ENCODE data around the gene OR2AG2.

OR2AG2 gene

GRCh38 chr11:6757373-6757967 is 14.3 kb downstream of the OR2AG2 start:
- DNase-seq (ENCODE audit: extremely low spot score), result peak; percentile 55
- CTCF ChIA-PET, result interaction anchor here (0.5 to 4.7 kb wide), 6 partner anchors 11 to 408 kb away, joined by 3 to 41 read pairs (median 4); no protein-coding TSS in a partner anchor
- POLR2A ChIA-PET, result no interaction called here
- TF ChIP-seq LEF1 (IDR thresholded peaks at IDR 0.05; ENCODE audit: borderline replicate concordance) (no peak), TARDBP (IDR thresholded peaks at IDR 0.05) (no peak), L3MBTL2 (conservative IDR thresholded peaks at IDR 0.05) (no peak), BHLHE40 (IDR thresholded peaks at IDR 0.05; ENCODE audit: borderline replicate concordance) (no peak), PKNOX1 (IDR thresholded peaks at IDR 0.05) (no peak), ZNF384 (IDR thresholded peaks at IDR 0.05) (no peak), FOXM1 (IDR thresholded peaks at IDR 0.05; ENCODE audit: borderline replicate concordance) (no peak), ARNT (IDR thresholded peaks at IDR 0.05) (no peak), HDGF (IDR thresholded peaks at IDR 0.05; ENCODE audit: borderline replicate concordance) (no peak), CTBP1 (IDR thresholded peaks at IDR 0.05; ENCODE audit: borderline replicate concordance) (no peak), FOXA1 (IDR thresholded peaks at IDR 0.05) (no peak)

GRCh38 chr11:6755953-6756347 is 15.8 kb downstream of the OR2AG2 start:
- no peak for DNase-seq (ENCODE audit: extremely low spot score)
- TF ChIP-seq FOXM1 (IDR thresholded peaks at IDR 0.05; ENCODE audit: borderline replicate concordance) (no peak), CTBP1 (IDR thresholded peaks at IDR 0.05; ENCODE audit: borderline replicate concordance) (no peak), TARDBP (IDR thresholded peaks at IDR 0.05) (no peak)
- CTCF ChIA-PET, result interaction anchor here (0.6 to 4.7 kb wide), 6 partner anchors 9 to 341 kb away, joined by 3 to 41 read pairs (median 4); no protein-coding TSS in a partner anchor
- POLR2A ChIA-PET, result no interaction called here

DNA sequence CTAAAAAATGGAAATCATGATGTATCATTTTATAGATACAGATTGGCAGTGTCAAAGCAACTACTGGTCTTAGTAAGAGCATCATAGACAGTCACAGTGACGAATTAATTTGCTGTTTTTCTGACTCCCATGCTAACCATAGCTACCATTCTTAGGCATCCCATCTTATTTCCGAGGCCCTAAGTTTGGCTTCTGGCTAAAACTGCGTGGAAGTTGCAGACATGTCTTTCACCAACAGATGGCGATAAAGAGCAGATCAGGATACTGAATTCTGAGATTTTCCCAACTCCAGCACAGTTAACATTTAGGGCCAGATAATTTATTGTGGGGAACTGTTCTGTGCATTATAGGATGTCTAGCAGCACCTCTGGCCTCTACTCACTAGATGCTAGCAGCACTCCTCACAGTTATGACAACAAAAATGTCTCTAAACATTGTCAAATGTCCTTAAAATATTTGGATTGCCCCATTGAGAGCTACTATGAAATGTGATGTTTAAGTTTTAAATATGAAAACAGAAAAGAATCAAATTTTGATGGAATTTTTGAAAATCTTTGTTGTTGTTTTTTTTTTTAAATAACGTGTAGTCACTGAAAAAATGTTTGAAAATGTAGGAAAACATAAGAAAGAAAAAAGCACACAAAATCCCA is 16.3 kb downstream of the OR2AG2 start:
- ChIA-PET CTCF (interaction anchor here (0.6 to 4.7 kb wide), 14 partner anchors 10 to 376 kb away, joined by 3 to 41 read pairs (median 4); no protein-coding TSS in a partner anchor), POLR2A (no interaction called here)
- TF ChIP-seq FOXA1 (IDR thresholded peaks at IDR 0.05), result no peak
- no peak for TF ChIP-seq PKNOX1 (IDR thresholded peaks at IDR 0.05)
- no peak for TF ChIP-seq FOXM1 (IDR thresholded peaks at IDR 0.05; ENCODE audit: borderline replicate concordance)
- TF ChIP-seq ZNF384 (IDR thresholded peaks at IDR 0.05), result no peak
- TF ChIP-seq SP1 (IDR thresholded peaks at IDR 0.05), result no peak
- TF ChIP-seq NFRKB (IDR thresholded peaks at IDR 0.05), result no peak
- no peak for TF ChIP-seq LEF1 (IDR thresholded peaks at IDR 0.05; ENCODE audit: borderline replicate concordance)
- no peak for TF ChIP-seq FOXK2 (IDR thresholded peaks at IDR 0.05)
- TF ChIP-seq TARDBP (IDR thresholded peaks at IDR 0.05), result no peak
- DNase-seq (ENCODE audit: extremely low spot score), result peak; percentile 67

DNA sequence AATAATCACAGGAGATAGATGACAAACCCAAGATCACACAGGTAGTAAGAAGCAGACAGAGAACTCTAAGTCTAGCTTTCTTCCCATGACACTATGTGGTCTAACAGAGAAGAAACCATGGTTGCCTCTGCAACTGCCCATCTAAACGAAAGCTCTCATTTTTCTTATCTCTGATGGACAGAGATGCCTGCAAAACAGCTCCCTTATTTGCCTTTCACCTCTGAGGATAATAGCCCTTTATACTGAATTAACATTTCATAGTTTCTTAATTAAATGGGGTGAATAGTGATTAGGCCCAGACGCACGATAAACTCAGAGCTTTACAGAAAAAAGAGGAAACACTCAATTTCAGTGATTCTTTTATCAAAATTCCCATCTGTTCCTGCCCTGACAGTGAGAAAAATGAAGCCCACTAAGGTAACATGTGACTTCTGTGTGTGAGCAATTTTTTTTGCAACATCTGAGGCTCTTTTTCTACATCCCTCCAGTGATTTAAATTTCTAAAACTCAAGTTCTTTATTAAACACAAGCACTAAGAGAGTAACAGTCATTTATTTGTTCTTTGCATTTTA is 24.6 kb downstream of the OR2AG2 start:
- ChIA-PET POLR2A (no interaction called here), CTCF (interaction anchor here (0.9 to 1.3 kb wide), 2 partner anchors 10 to 306 kb away, joined by 3 read pairs; no protein-coding TSS in a partner anchor)
- no peak for TF ChIP-seq FOXK2 (IDR thresholded peaks at IDR 0.05)
- DNase-seq (ENCODE audit: extremely low spot score), result no peak

DNA sequence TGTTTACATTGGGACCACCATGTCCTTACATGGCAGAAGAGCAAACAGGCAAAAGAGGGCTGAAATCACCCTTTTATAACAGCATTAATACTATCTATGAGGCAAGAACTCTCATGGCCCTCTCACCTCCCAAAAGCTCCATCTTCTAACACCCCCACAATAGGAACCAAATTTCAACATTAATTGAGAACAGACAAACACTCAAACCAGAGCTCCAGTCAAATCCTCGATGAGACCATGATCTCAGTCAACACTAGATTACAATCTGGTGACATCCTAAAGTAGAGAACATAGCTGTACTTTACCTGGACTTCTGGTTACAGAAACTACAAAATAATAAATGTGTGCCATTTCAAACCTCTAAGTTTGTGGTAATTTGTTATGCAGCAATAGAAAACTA is 25.1 kb downstream of the OR2AG2 start:
- TF ChIP-seq ARNT (IDR thresholded peaks at IDR 0.05), result no peak
- TF ChIP-seq TARDBP (IDR thresholded peaks at IDR 0.05), result no peak
- TF ChIP-seq SUZ12 (IDR thresholded peaks at IDR 0.05), result no peak
- no peak for TF ChIP-seq HDGF (IDR thresholded peaks at IDR 0.05; ENCODE audit: borderline replicate concordance)
- TF ChIP-seq FOXA1 (IDR thresholded peaks at IDR 0.05), result no peak
- TF ChIP-seq L3MBTL2 (conservative IDR thresholded peaks at IDR 0.05), result no peak
- TF ChIP-seq ELF4 (IDR thresholded peaks at IDR 0.05), result no peak
- no peak for DNase-seq (ENCODE audit: extremely low spot score)
- CTCF ChIA-PET, result interaction anchor here (0.9 to 1.9 kb wide), 3 partner anchors 8 to 305 kb away, joined by 3 to 5 read pairs (median 3); no protein-coding TSS in a partner anchor
- POLR2A ChIA-PET, result no interaction called here

DNA sequence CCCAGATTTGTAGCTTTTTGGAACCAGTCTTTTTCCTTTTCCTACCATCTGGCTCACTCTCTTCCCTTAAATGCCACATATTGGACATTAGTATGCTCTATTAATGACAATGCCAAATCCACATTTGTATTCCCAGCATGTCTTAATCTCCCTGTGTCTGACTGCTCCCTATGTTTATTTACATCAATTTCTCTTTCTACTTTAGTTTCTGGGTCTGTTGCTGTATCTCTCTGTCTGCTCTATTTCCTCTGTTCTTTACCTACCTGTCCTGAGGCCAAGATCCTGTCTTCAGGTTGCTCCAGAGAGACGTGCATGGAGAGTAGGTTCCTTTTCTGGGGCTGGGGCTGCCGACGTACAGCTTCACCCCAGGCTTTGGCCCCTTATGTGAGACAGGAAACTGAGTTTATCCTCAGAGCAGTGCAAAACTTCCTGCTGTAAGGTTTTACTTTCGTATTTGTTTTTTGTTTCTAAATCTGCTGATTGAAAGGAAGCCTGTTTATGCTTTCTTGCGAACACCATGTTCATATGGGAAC is 25.6 kb downstream of the OR2AG2 start:
- no peak for TF ChIP-seq CTBP1 (IDR thresholded peaks at IDR 0.05; ENCODE audit: borderline replicate concordance)
- TF ChIP-seq FOXA1 (IDR thresholded peaks at IDR 0.05), result no peak
- TF ChIP-seq ELF4 (IDR thresholded peaks at IDR 0.05), result no peak
- no peak for TF ChIP-seq SP1 (IDR thresholded peaks at IDR 0.05)
- no peak for TF ChIP-seq LEF1 (IDR thresholded peaks at IDR 0.05; ENCODE audit: borderline replicate concordance)
- no peak for TF ChIP-seq HDGF (IDR thresholded peaks at IDR 0.05; ENCODE audit: borderline replicate concordance)
- TF ChIP-seq NFRKB (IDR thresholded peaks at IDR 0.05), result no peak
- no peak for TF ChIP-seq SUZ12 (IDR thresholded peaks at IDR 0.05)
- no peak for TF ChIP-seq ARNT (IDR thresholded peaks at IDR 0.05)
- no peak for TF ChIP-seq FOXM1 (IDR thresholded peaks at IDR 0.05; ENCODE audit: borderline replicate concordance)
- TF ChIP-seq BHLHE40 (IDR thresholded peaks at IDR 0.05; ENCODE audit: borderline replicate concordance), result no peak
- TF ChIP-seq TARDBP (IDR thresholded peaks at IDR 0.05), result no peak
- TF ChIP-seq PKNOX1 (IDR thresholded peaks at IDR 0.05), result no peak
- no peak for TF ChIP-seq ZNF384 (IDR thresholded peaks at IDR 0.05)
- no peak for TF ChIP-seq FOXK2 (IDR thresholded peaks at IDR 0.05)
- TF ChIP-seq L3MBTL2 (conservative IDR thresholded peaks at IDR 0.05), result no peak
- CTCF ChIA-PET, result interaction anchor here (0.9 to 1.9 kb wide), 4 partner anchors 9 to 305 kb away, joined by 3 to 5 read pairs (median 4); no protein-coding TSS in a partner anchor
- POLR2A ChIA-PET, result no interaction called here
- DNase-seq (ENCODE audit: extremely low spot score), result no peak
